IPS-18c (cell line): ENCODE data around the gene PGGHG.
"Not testable (repeated sequence)": the region's sequence is repeated elsewhere in the genome, so short reads cannot be mapped to it uniquely, and the experiment has no call there.

ENCODE experiments used
- H3K4me3 ChIP-seq: 2 replicates; pipeline ENCODE4 v1.7.0; 2013; ENCODE audit warnings: low read depth, mild to moderate bottlenecking, low read length, moderate library complexity; ENCODE audit not compliant: insufficient read depth
- H3K9me3 ChIP-seq: one replicate; pipeline ENCODE4 v1.6.1; 2013; ENCODE audit warnings: mild to moderate bottlenecking, low read length, moderate library complexity; ENCODE audit not compliant: control insufficient read depth, insufficient read depth

PGGHG gene

DNA sequence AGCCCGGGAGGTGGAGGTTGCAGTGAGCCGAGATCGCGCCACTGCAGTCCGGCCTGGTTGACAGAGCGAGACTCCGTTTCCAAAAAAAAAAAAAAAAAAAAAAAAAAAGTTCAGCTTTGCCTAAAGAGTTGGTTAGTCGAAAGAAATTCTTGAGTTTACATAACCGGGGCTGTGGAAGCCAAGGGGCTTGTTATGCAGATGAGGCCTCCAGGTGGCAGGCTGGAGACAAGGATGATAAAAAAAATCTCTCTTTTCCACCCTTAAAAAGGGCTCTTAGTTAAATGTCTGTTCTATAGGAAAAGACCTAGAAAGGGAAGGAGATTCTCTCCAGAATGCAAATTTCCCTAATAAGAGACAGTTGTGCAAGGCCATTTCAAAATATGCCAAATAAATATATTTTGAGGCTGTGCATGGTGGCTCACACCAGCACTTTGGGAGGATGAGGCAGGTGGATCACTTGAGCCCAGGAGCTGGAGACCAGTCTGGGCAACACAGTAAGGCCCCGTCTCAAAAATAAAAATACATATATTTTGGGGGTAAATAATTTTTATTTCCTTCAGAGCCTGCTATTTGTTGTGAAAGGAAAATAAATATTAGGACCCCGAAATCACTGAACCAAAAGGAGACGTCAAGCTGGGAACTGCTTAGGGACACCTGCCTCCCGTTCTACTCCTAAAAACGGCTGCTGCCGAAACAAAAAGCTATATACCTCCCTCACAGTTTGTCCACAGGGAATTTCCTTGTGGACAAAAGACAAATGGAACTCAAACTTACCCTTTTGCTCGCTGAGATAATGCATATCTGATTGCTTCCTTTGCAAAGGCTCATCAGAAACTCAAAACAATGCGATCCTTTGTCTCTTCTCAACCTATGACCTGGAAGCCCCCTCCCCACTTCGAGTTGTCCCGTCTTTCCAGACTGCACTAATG, 16.3 kb downstream of the PGGHG start:
- H3K4me3 ChIP-seq = peak overlapping the region; percentile 9
- H3K9me3 ChIP-seq = no peaks in the 10 kb centered on the region

GRCh38 chr11:305844-306211, 16.9 kb downstream of the PGGHG start:
- peak overlapping the region; percentile 9; the same call in 1 of the 2 replicates for H3K4me3 ChIP-seq
- no peaks in the 10 kb centered on the region for H3K9me3 ChIP-seq

GRCh38 chr11:306645-307371, 17.9 kb downstream of the PGGHG start:
- no peak overlapping the region for H3K4me3 ChIP-seq

GRCh38 chr11:307766-308708, 19.1 kb downstream of the PGGHG start, which contains the start of gene IFITM2:
IFITM2 (plus strand) TSS chr11:307816; CDS start chr11:308193, 377 bp downstream.
- peak within 1 kb of the TSS; percentile 60 for H3K4me3 ChIP-seq
- H3K9me3 ChIP-seq = not testable (repeated sequence)

More at GRCh38 chr11:306645-307371, 17.9 kb downstream of the PGGHG start:
- no peaks in the 10 kb centered on the region for H3K9me3 ChIP-seq

DNA sequence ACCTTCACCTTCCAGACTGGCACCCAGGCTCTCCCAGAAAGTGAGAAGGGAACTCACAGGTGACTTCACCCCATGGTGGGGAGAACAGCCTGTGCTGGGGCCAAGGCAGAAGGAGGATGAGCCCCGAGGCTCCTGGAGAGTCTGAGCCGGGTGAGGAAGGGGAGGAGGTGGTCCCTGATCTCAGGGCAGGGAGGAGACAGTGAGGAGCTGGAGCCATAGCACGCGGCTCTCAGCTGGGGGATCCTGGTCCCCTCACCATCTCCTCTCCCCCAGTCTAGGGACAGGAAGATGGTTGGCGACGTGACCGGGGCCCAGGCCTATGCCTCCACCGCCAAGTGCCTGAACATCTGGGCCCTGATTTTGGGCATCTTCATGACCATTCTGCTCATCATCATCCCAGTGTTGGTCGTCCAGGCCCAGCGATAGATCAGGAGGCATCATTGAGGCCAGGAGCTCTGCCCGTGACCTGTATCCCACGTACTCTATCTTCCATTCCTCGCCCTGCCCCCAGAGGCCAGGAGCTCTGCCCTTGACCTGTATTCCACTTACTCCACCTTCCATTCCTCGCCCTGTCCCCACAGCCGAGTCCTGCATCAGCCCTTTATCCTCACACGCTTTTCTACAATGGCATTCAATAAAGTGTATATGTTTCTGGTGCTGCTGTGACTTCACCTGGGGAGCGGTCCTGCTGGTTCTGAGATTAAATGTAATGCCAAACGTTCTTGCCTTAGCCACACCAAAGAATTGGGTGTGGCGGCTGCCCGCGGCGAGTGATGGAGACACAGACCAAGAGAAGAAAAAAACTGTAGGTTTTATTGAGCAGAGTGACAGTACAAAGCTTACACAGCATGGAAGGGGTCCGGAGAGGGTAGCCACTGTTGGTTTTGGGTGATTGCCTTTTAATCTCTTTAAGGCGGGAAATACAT, 20.1 kb downstream of the PGGHG start:
- H3K9me3 ChIP-seq = not testable (repeated sequence)
- peak overlapping the region; percentile 1; the same call in 1 of the 2 replicates for H3K4me3 ChIP-seq

- not testable (repeated sequence) for H3K9me3 ChIP-seq, H3K4me3 ChIP-seq
Measured at GRCh38 chr11:309979-310572, 21.1 kb downstream of the PGGHG start.

DNA sequence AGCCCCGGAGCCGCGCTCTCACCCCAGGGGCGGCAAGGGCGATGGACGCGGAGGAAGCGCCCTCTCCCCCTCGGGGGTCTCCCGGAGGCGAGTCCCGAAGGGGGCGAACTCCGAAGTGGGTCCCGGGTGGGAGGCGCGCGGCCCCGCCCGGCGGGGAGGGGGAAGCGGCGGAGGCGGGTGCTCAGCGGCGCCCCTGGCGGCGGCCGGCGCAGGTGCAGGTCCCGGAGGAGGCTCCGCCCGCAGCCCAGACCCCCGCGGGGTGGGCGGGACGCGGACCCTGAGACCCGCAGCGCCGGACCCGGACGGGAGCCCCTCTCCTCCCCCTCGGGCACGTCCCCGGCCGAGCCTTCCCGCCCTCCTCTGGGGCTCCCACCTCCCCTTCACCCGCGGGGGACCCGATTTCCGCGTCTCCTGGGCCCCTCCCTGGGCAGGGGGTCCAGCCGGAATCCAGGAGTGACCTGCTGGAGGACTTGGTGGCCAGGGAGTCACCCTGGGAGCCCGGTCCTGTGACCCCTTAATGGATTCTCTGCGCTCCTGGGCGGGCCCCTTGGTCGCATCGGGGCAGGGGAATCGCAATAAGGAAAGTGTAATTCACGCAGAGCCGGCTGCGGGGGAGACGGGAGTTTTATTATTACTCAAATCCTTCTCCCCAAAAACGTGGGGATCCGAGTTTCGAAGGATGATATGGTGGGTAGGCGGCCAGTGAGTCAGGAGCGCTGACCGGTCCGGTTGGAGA, 22.3 kb downstream of the PGGHG start:
- H3K4me3 ChIP-seq, H3K9me3 ChIP-seq: not testable (repeated sequence)

DNA sequence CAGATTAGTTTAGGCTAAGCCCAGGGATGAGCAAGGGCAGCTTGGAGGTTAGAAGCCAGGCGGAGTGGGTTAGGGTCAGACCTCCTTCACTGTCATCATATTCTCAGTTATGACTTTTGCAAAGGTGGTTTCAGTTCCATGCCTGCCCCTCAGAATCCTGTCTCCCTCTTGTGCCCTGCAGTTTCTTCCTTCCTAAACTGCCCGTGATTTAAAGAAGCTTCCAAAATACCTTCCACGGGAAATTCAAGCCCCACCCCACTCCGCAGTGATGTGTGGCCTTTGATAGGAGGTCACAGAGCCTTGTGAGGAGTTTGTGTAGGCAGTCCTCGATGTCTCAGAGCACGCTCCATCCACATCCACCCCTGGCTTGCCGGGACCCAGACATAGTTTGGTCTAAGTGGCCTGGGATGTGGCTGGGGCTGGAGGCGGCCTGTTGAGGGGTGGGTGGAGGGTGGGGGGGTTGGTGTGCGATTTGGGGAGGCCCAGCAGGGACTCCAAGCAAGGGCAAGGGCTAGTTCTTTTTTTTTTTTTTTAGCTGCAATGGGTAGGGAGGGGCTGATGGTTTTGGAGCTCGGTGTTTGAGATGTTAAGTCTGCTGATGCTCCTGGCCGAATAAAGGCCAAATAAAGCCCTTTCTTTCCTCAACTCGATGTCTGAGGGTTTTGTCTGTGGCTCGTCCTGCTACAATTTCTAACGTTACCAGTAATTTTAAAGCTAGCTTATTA, 23.3 kb downstream of the PGGHG start:
- Histone ChIP-seq H3K9me3 (no peaks in the 10 kb centered on the region), H3K4me3 (no peak overlapping the region)

- H3K4me3 ChIP-seq = peak overlapping the region; percentile 64
- no peaks in the 10 kb centered on the region for H3K9me3 ChIP-seq
Measured at GRCh38 chr11:313304-313786, 24.4 kb downstream of the PGGHG start.

- no peaks in the 10 kb centered on the region for H3K9me3 ChIP-seq
- peak within 1 kb of the TSS; percentile 71 for H3K4me3 ChIP-seq
Measured at GRCh38 chr11:313787-314553, 25.0 kb downstream of the PGGHG start, which contains the start of gene IFITM1. IFITM1 (plus strand) TSS chr11:314040; CDS start chr11:314171, 131 bp downstream.

DNA sequence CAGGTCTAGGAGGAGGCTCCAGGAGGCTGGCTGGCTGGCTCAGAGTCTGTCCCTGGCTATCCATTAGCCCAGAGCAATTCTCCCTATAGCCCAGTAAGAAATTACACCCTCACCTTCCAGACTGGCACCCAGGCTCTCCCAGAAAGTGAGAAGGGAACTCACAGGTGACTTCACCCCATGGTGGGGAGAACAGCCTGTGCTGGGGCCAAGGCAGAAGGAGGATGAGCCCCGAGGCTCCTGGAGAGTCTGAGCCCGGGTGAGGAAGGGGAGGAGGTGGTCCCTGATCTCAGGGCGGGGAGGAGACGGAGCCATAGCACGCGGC, 25.6 kb downstream of the PGGHG start:
- not testable (repeated sequence) for H3K9me3 ChIP-seq
- peak overlapping the region; percentile 71 for H3K4me3 ChIP-seq

GRCh38 chr11:315051-315481, 26.1 kb downstream of the PGGHG start:
- H3K9me3 ChIP-seq = no peaks in the 10 kb centered on the region
- H3K4me3 ChIP-seq = peak overlapping the region; percentile 71

- no peaks in the 10 kb centered on the region for H3K9me3 ChIP-seq
- peak overlapping the region; percentile 71 for H3K4me3 ChIP-seq
Measured at GRCh38 chr11:315516-315994, 26.6 kb downstream of the PGGHG start.
